DND-41 (cell line): ENCODE data around the gene PTPRN2.

Experiments used
- ATAC-seq: fragments of 200-7000 bp; cut with Tn5 transposase; 3 replicates; pipeline ENCODE4 v1.9.1; 2021; ENCODE audit warnings: low read depth; ENCODE audit not compliant: insufficient read depth
- DNase-seq: peaks from one replicate; pipeline ENCODE4 v3.0.0-alpha.2; 2020
- H2AFZ ChIP-seq: 2 replicates; pipeline ENCODE4 v1.6.0; 2012; ENCODE audit warnings: low read depth, low read length
- H3K27ac ChIP-seq: 2 replicates; pipeline ENCODE4 v1.5.1; 2012; ENCODE audit warnings: low read length, inconsistent platforms
- H3K27me3 ChIP-seq: fragments of 200-600 bp; sonication (generic); 2 replicates; pipeline ENCODE4 v1.6.0; 2012; ENCODE audit warnings: low read length, mild to moderate bottlenecking, inconsistent platforms; ENCODE audit not compliant: insufficient read depth, poor library complexity
- H3K36me3 ChIP-seq: 2 replicates; pipeline ENCODE4 v1.5.1; 2012; ENCODE audit warnings: low read length, inconsistent platforms; ENCODE audit not compliant: insufficient read depth
- H3K4me1 ChIP-seq: 2 replicates; pipeline ENCODE4 v1.5.1; 2012; ENCODE audit warnings: mild to moderate bottlenecking, low read length; ENCODE audit not compliant: insufficient read depth
- H3K4me2 ChIP-seq: 2 replicates; pipeline ENCODE4 v1.6.0; 2012; ENCODE audit warnings: mild to moderate bottlenecking, moderate library complexity, low read length, inconsistent platforms; ENCODE audit not compliant: insufficient read depth
- H3K4me3 ChIP-seq, 2 experiments: fragments of 200-600 bp in 1 of 2; shearing (Covaris generic) in 1 of 2; 2 replicates each; pipeline ENCODE4 v1.5.1; 2012 to 2016; ENCODE audit warnings: inconsistent platforms in 2 of 2, low read length in 2 of 2, mild to moderate bottlenecking in 2 of 2, low read depth in 1 of 2, moderate library complexity in 1 of 2
- H3K79me2 ChIP-seq: 2 replicates; pipeline ENCODE4 v1.6.0; 2012; ENCODE audit warnings: low read length, inconsistent platforms; ENCODE audit not compliant: insufficient read depth
- H3K9ac ChIP-seq: 2 replicates; pipeline ENCODE4 v1.6.0; 2012; ENCODE audit warnings: low read depth, mild to moderate bottlenecking, inconsistent platforms, low read length, moderate library complexity
- H3K9me3 ChIP-seq: 2 replicates; pipeline ENCODE4 v1.5.1; 2012; ENCODE audit warnings: low read length, moderate library complexity, mild to moderate bottlenecking, inconsistent platforms; ENCODE audit not compliant: insufficient read depth, severe bottlenecking
- H4K20me1 ChIP-seq: 2 replicates; pipeline ENCODE4 v1.6.0; 2012; ENCODE audit warnings: low read length; ENCODE audit not compliant: insufficient read depth
- CTCF ChIP-seq: IDR thresholded peaks from 2 replicates; pipeline ENCODE4 v1.5.1; 2012; ENCODE audit warnings: borderline replicate concordance, low read length, moderate library complexity, mild to moderate bottlenecking; ENCODE audit not compliant: poor library complexity, severe bottlenecking; ENCODE audit errors: extremely low read depth
- EZH2 ChIP-seq: IDR thresholded peaks from 3 replicates; pipeline ENCODE4 v1.6.1; 2012; ENCODE audit warnings: borderline replicate concordance, low read depth, mild to moderate bottlenecking, moderate library complexity, low read length, inconsistent platforms; ENCODE audit not compliant: severe bottlenecking

The PTPRN2 gene

GRCh38 chr7:157906583-157906982 lies 681.0 kb downstream of the PTPRN2 start:
- Histone ChIP-seq H3K4me2 (no peak overlapping the region), H3K79me2 (no peaks in the 10 kb centered on the region), H3K27ac (no peak overlapping the region), H4K20me1 (no peaks in the 10 kb centered on the region), H3K4me1 (no peaks in the 10 kb centered on the region), H3K4me3 (no peak overlapping the region), H3K9ac (no peak overlapping the region), H3K27me3 (peaks cover 3% of the 10 kb centered on the region), H2AFZ (no peak overlapping the region), H3K9me3 (no peaks in the 10 kb centered on the region), H3K36me3 (no peaks in the 10 kb centered on the region)
- TF ChIP-seq EZH2, result no peak
- no peak for TF ChIP-seq CTCF
- no peak for ATAC-seq
- DNase-seq, result no peak

GRCh38 chr7:157905651-157906461 lies 681.8 kb downstream of the PTPRN2 start:
- Histone ChIP-seq H2AFZ (no peak overlapping the region), H4K20me1 (no peaks in the 10 kb centered on the region), H3K27me3 (peaks cover 3% of the 10 kb centered on the region), H3K27ac (no peak overlapping the region), H3K79me2 (no peaks in the 10 kb centered on the region), H3K9me3 (no peaks in the 10 kb centered on the region), H3K9ac (no peak overlapping the region), H3K4me1 (no peaks in the 10 kb centered on the region), H3K4me3 (no peak overlapping the region), H3K4me2 (no peak overlapping the region), H3K36me3 (no peaks in the 10 kb centered on the region)
- DNase-seq (no peak), ATAC-seq (no peak)
- TF ChIP-seq EZH2, result no peak
- no peak for TF ChIP-seq CTCF

DNA sequence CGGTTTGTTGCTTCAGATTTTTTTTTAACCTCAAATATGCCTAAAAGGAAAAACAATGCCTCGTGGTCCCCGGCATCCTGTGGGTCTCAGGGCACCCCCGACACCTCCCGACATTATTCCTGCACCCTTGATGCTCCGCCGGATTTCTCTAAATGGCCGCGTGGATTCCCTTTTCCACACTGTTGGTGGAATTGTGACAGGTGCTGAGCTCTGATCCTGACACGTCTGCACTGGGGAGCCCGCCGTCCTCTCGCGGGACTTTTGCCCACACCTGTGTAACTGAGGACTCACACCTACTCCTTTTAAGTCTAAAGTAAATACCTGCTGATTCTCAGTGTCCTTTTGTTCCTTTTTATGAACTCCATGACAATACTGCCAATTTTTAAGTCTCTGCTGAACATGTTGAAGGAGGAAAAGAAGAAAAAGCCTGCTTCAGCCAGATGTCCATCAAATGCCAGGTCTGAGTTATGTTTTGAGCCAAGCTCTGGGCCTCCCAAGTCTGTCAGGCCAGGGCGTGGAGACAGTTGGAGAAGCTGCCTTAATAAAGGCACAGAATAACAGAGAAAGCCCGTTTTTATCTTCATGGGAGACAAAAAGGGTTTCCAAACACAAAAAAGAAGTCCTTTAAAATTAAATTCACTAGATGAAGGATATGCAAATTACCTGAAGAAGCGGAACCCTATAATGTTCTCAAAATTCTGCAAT lies 682.6 kb downstream of the PTPRN2 start:
- DNase-seq (no peak), ATAC-seq (no peak)
- no peaks in the 10 kb centered on the region for H3K9me3 ChIP-seq
- H3K36me3 ChIP-seq, result no peaks in the 10 kb centered on the region
- TF ChIP-seq EZH2 (no peak), CTCF (no peak)
- H3K27me3 ChIP-seq, result peaks cover 3% of the 10 kb centered on the region
- H3K4me3 ChIP-seq, result no peak overlapping the region
- no peak overlapping the region for H3K4me2 ChIP-seq
- H2AFZ ChIP-seq, result no peak overlapping the region
- H3K27ac ChIP-seq, result no peak overlapping the region
- no peaks in the 10 kb centered on the region for H3K79me2 ChIP-seq
- H3K4me1 ChIP-seq, result no peaks in the 10 kb centered on the region
- H3K9ac ChIP-seq, result no peak overlapping the region
- H4K20me1 ChIP-seq, result no peaks in the 10 kb centered on the region
